OCI-LY7 (cell line): Measurements from ENCODE around the gene GALNT7.

Experiments
- CTCF ChIP-seq: fragments of 200-600 bp; sonication (generic); conservative IDR thresholded peaks from 2 replicates; pipeline ENCODE4 v1.5.1; 2014; ENCODE audit warnings: mild to moderate bottlenecking, antibody characterized with exemption, low read length, moderate library complexity, mixed read lengths
- EZH2phosphoT487 ChIP-seq: fragments of 200-600 bp; sonication (generic); IDR thresholded peaks from 2 replicates; pipeline ENCODE4 v1.6.1; 2018; ENCODE audit warnings: low read depth, borderline replicate concordance, mild to moderate bottlenecking, mixed run types, antibody characterized with exemption, low read length, moderate library complexity, mixed read lengths

GRCh38 chr4:173301518-173302201, 133.0 kb downstream of the GALNT7 start:
- peak; percentile 98 for TF ChIP-seq CTCF
- TF ChIP-seq EZH2phosphoT487: no peak
